Transverse colon (tissue), 4 donors: ENCODE results near the gene HASPIN. TPM values are rescaled to one million over a fixed set of nuclear protein-coding genes. Genes with fewer than 3 reads are reported as not detected.

ENCODE experiments used
- DNase-seq: peaks from one replicate; pipeline ENCODE4 v3.0.0-alpha.2; 2019
- H3K27ac ChIP-seq, 4 donors: fragments of 200-600 bp; sonication (generic); 2 replicates each; pipeline ENCODE4 v1.5.1; 2016 to 2018; ENCODE audit warnings: inconsistent platforms in 4 of 4
- H3K27me3 ChIP-seq: fragments of 200-600 bp; sonication (generic); 2 replicates; pipeline ENCODE4 v1.5.1; 2017; ENCODE audit warnings: inconsistent platforms
- H3K36me3 ChIP-seq, 4 donors: fragments of 200-600 bp; sonication (generic); 2 replicates each; pipeline ENCODE4 v1.5.1; 2017 to 2019; ENCODE audit warnings: inconsistent platforms in 4 of 4
- H3K4me1 ChIP-seq, 4 donors: fragments of 200-600 bp; sonication (generic); 2 replicates each; pipeline ENCODE4 v1.5.1; 2017 to 2020; ENCODE audit warnings: inconsistent platforms in 4 of 4
- H3K4me3 ChIP-seq, 4 donors: fragments of 200-600 bp; sonication (generic); 1 replicate in 1 of 4; 2 replicates in 3 of 4; pipeline versions ENCODE4 v1.5.1 to v1.6.1; 2017 to 2019; ENCODE audit warnings: inconsistent platforms in 4 of 4
- H3K9me3 ChIP-seq, 2 donors: fragments of 200-600 bp; sonication (generic); 2 replicates each; pipeline ENCODE4 v1.5.1; 2017 to 2019; ENCODE audit warnings: inconsistent platforms in 2 of 2
- EP300 ChIP-seq: sonication (generic); formaldehyde crosslinking; IDR thresholded peaks from one replicate; pipeline ENCODE4 v1.6.1; 2017; ENCODE audit warnings: antibody characterized with exemption, low read depth
- POLR2A ChIP-seq: fragments of 450-650 bp; IDR thresholded peaks from one replicate; pipeline ENCODE4 v1.6.1; 2016; ENCODE audit warnings: antibody characterized with exemption, mild to moderate bottlenecking, moderate library complexity
- POLR2AphosphoS5 ChIP-seq, 3 donors: sonication (generic); formaldehyde crosslinking; IDR thresholded peaks; one replicate each; pipeline ENCODE4 v1.6.1; 2016; ENCODE audit warnings: antibody characterized with exemption in 3 of 3
- WGBS, 2 donors: methylation state at CpG; one replicate each; pipeline ENCODE4 v1.1.5; 2018; ENCODE audit warnings: low coverage in 1 of 2; 5-methylcytosine and 5-hydroxymethylcytosine counted together
- in situ Hi-C, 4 donors: fragments of 200-750 bp; cut with MboI; loops; one replicate each; pipeline versions ENCODE4 v1.15.0 to v1.15.1; 2017; ENCODE audit warnings: low sequenced_read_pairs in 3 of 4, low pct_ligation_motif_present in 1 of 4, low pct_unique_long_range_greater_than_20kb in 1 of 4
- intact Hi-C: fragments of 100-400 bp; cut with DNase I; formaldehyde crosslinking; loops from one replicate; pipeline ENCODE4 v1.15.1; 2023; ENCODE audit warnings: low total_unique reads
- total RNA-seq, 4 donors: library from RNA; depleted of rRNA; stranded (reverse); fragments of >200 nt; gene quantifications; one replicate each; pipeline ENCODE4 v1.1.0, GENCODE V29; 2016
- TF ChIP-seq, protein P1 (sequence below), 5 experiments: fragments of 200-600 bp in 3 of 5; fragments of 450-650 bp in 2 of 5; sonication (generic) in 3 of 5; IDR thresholded peaks; 1 replicate in 2 of 5; 2 replicates in 3 of 5; pipeline ENCODE4 v1.5.1; 2016 to 2017; ENCODE audit warnings: antibody characterized with exemption in 5 of 5, inconsistent platforms in 3 of 5, mild to moderate bottlenecking in 2 of 5, moderate library complexity in 1 of 5

The HASPIN gene
- 1 to 10 TPM in 1 of 4 donors, under 1 TPM in 2, not detected in 1; 0.14 to 2.4 (median 0.64) TPM for total RNA-seq

DNA sequence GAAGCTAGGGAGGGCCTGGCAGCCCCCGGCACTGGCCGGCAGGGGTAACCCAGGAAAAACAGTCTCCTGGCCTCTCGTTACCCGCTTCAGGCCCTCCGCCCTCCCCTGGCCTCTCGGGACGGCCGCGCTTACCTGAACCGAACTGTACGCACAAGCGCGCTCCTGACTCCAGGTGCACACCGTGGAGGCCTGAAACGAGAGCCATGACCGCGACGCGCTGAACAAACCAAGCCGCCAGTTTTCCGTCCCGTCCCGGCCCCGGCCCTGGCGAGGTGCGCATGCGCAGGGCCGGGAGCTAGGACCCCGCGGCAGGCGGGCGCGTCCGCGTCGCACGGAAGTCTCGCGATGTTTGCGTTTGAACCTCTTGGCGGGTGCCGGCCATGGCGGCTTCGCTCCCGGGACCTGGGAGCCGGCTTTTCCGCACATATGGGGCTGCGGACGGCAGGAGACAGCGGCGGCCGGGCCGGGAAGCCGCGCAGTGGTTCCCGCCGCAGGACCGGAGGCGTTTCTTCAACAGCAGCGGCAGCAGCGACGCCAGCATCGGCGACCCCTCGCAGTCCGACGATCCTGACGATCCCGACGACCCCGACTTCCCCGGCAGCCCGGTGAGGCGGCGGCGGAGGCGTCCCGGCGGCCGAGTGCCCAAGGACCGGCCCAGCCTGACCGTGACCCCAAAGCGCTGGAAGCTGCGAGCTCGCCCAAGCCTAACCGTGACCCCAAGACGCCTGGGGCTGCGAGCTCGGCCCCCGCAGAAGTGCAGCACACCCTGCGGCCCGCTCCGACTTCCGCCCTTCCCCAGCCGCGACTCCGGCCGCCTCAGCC lies at the start of gene HASPIN:
Gene HASPIN (plus strand): TSS at position 348 of the 822 bp plus-strand sequence. CDS start 33 bp downstream, at position 381.
- TF ChIP-seq EP300, result no peak
- TF ChIP-seq POLR2A, result peak; percentile 52
- TF ChIP-seq POLR2AphosphoS5 (IDR thresholded peaks at IDR 0.05), result peak; percentile 72 to 85 (median 73)
- TF ChIP-seq, protein P1, sequence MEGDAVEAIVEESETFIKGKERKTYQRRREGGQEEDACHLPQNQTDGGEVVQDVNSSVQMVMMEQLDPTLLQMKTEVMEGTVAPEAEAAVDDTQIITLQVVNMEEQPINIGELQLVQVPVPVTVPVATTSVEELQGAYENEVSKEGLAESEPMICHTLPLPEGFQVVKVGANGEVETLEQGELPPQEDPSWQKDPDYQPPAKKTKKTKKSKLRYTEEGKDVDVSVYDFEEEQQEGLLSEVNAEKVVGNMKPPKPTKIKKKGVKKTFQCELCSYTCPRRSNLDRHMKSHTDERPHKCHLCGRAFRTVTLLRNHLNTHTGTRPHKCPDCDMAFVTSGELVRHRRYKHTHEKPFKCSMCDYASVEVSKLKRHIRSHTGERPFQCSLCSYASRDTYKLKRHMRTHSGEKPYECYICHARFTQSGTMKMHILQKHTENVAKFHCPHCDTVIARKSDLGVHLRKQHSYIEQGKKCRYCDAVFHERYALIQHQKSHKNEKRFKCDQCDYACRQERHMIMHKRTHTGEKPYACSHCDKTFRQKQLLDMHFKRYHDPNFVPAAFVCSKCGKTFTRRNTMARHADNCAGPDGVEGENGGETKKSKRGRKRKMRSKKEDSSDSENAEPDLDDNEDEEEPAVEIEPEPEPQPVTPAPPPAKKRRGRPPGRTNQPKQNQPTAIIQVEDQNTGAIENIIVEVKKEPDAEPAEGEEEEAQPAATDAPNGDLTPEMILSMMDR (IDR thresholded peaks at IDR 0.05), result peak in 4 of 5 experiments; percentile 3 to 71 (median 42)
- Histone ChIP-seq H3K4me3 (peak within 1 kb of the TSS; percentile 62 to 79 (median 74)), H3K4me1 (peaks cover 10 to 49% (median 27%) of the 10 kb centered on the region in 4 donors), H3K27me3 (no peaks in the 10 kb centered on the region), H3K27ac (peak within 1 kb of the TSS; percentile 86 to 91 (median 90)), H3K9me3 (no peaks in the 10 kb centered on the region), H3K36me3 (no peaks in the 10 kb centered on the region)
- 0% methylated on average over 55 of the region's 98 CpGs; no CpG with 5 or more reads in 1 of the 2 donors for WGBS, 2 donors
- intact Hi-C loops (no loop called here), in situ Hi-C loops (no loop called here)
- DNase-seq, result peak; percentile 92

DNA sequence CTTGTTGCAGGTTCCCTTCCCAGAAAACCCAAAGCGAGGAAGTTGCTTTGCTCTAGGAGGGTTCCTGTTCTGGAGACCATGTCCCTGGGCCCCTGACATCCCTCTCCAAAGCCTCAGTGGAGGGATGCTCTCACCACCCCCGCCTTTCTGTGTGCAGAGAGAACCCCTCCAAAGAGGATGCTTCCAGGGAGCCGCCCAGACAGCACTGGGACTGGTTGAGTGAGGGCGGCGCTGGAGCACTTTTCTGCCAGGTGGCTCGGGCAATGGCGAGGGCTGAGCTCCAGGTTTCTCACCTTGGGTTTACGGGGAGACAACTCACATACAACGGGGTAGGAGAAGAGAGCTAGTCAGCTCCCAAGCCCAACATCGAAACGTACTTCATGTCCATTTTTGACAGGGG lies 47.8 kb upstream of the HASPIN start:
- 81% methylated on average over 11 of the region's 11 CpGs; no CpG with 5 or more reads in 1 of the 2 donors for WGBS, 2 donors
- Histone ChIP-seq H3K4me1 (no peaks in the 10 kb centered on the region), H3K9me3 (no peaks in the 10 kb centered on the region), H3K27me3 (no peaks in the 10 kb centered on the region), H3K36me3 (peaks cover 0 to 8% (median 0%) of the 10 kb centered on the region in 4 donors), H3K27ac (no peak overlapping the region), H3K4me3 (no peak overlapping the region)
- in situ Hi-C loops, result no loop called here
- TF ChIP-seq POLR2AphosphoS5 (IDR thresholded peaks at IDR 0.05) (no peak), POLR2A (no peak), EP300 (no peak)
- TF ChIP-seq, protein P1 (IDR thresholded peaks at IDR 0.05), result no peak
- intact Hi-C loops, result no loop called here
- no peak for DNase-seq

DNA sequence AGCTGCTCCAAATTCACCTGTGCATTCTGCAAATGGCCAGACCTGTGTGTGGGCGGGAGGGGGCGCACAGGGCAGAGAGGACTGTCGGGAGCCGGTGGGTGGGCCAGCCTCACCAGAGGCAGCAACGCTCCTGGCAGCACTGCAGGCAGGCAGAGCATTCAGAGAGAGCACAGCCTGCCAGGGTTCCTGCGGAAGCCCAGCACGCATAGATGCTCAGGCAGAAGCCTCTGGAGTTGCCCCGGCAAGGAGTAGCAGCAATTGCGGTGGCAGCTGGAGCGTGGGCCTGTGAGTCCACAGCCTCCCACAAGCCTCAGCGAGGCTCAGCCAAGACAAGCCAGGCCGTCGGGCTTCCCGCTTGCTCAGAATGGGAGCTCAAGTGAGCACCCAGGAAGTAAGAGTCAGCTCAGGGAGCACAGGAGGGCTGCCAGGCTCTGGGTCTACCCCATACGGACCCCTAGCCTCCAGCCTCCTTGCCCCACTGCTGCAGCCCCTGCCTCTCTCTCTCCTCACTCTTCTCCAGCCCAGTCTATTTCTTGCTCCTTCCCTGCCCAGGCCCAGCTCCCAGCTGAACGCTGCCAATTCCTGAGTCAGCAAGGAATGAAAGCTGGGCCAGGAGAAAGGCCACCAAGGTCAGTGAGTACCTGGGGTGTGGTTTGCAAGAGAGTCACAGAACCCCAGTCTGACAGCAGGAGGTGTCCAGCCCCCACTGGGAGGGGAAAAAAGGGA lies 45.4 kb upstream of the HASPIN start:
- intact Hi-C loops (no loop called here), in situ Hi-C loops (no loop called here)
- DNase-seq, result no peak
- H3K27me3 ChIP-seq, result peaks cover 12% of the 10 kb centered on the region
- H3K4me1 ChIP-seq, result no peaks in the 10 kb centered on the region
- no peak for TF ChIP-seq POLR2A
- no peak for TF ChIP-seq EP300
- no peak for TF ChIP-seq POLR2AphosphoS5 (IDR thresholded peaks at IDR 0.05)
- TF ChIP-seq, protein P1 (IDR thresholded peaks at IDR 0.05), result no peak
- WGBS, 2 donors, result 40 to 67% methylated on average over 1 to 16 of the region's 16 CpGs
- no peak overlapping the region for H3K27ac ChIP-seq
- no peaks in the 10 kb centered on the region for H3K36me3 ChIP-seq
- H3K9me3 ChIP-seq, result no peaks in the 10 kb centered on the region
- H3K4me3 ChIP-seq, result no peak overlapping the region
